Measurements from ENCODE around the gene PAXIP1.

DNA sequence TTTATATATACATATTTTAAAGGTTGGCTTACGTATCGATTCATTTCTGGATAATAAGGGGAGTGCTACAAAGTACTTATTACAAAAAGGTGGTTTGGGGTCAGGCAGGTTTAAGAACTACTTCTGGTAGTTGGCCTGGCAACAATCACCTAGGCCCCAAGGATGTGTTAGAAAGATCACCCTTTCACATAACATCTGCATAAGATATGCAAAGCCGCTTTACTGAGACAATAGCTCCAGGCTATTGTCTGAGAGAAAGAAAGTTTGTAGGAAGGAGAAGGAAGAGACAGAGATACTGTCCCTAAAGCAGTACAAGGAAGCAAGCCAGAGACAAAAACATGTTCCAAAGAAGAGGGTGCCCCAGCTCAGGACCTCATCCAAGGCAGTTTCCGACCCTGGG is 6.2 kb downstream of the PAXIP1 start:
- no peak for TF ChIP-seq EZH2phosphoT487 (IDR thresholded peaks at IDR 0.05; ENCODE audit: borderline replicate concordance, low read length)
- TF ChIP-seq, protein P1, sequence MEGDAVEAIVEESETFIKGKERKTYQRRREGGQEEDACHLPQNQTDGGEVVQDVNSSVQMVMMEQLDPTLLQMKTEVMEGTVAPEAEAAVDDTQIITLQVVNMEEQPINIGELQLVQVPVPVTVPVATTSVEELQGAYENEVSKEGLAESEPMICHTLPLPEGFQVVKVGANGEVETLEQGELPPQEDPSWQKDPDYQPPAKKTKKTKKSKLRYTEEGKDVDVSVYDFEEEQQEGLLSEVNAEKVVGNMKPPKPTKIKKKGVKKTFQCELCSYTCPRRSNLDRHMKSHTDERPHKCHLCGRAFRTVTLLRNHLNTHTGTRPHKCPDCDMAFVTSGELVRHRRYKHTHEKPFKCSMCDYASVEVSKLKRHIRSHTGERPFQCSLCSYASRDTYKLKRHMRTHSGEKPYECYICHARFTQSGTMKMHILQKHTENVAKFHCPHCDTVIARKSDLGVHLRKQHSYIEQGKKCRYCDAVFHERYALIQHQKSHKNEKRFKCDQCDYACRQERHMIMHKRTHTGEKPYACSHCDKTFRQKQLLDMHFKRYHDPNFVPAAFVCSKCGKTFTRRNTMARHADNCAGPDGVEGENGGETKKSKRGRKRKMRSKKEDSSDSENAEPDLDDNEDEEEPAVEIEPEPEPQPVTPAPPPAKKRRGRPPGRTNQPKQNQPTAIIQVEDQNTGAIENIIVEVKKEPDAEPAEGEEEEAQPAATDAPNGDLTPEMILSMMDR (IDR thresholded peaks at IDR 0.05; ENCODE audit: low read depth, low read length, poor library complexity, severe bottlenecking): no peak
